MG63 (cell line): Measurements from ENCODE around the gene SFXN1. TPM values are rescaled to one million over a fixed set of nuclear protein-coding genes. Genes with fewer than 3 reads are reported as not detected.
A peak's percentile ranks its signal among the peaks of the same experiment; 100 is the strongest.
"Not testable (repeated sequence)": the region's sequence is repeated elsewhere in the genome, so short reads cannot be mapped to it uniquely, and the experiment has no call there.

Experiments used
- DNase-seq: peaks from one replicate; pipeline ENCODE4 v3.0.0-alpha.2; 2020
- H3K27me3 ChIP-seq: fragments of 250-450 bp; sonication (Bioruptor Pico); 2 replicates; pipeline ENCODE4 v1.5.1; 2020; ENCODE audit warnings: mild to moderate bottlenecking, moderate library complexity
- H3K36me3 ChIP-seq: fragments of 250-450 bp; sonication (Bioruptor Pico); 2 replicates; pipeline ENCODE4 v1.5.1; 2020; ENCODE audit warnings: mild to moderate bottlenecking, moderate library complexity
- H3K4me3 ChIP-seq: fragments of 250-450 bp; sonication (Bioruptor Pico); 2 replicates; pipeline ENCODE4 v1.5.1; 2020; ENCODE audit warnings: mild to moderate bottlenecking, moderate library complexity
- H3K9me3 ChIP-seq: fragments of 250-450 bp; sonication (Bioruptor Pico); 2 replicates; pipeline ENCODE4 v1.5.1; 2020; ENCODE audit warnings: mild to moderate bottlenecking, moderate library complexity
- total RNA-seq: library from RNA; depleted of rRNA; stranded (reverse); fragments of >200 nt; shearing (Covaris generic); gene quantifications from 2 replicates; pipeline ENCODE4 v1.2.3, GENCODE V29; 2014; ENCODE audit warnings: low replicate concordance

The SFXN1 gene
- total RNA-seq, 1 experiment from 2014 or later: 147 TPM

GRCh38 chr5:175479125-175479881 is 943 bp downstream of the SFXN1 start:
- Histone ChIP-seq H3K27me3 (peaks cover 10% of the 10 kb centered on the region; the same call in 1 of the 2 replicates), H3K4me3 (peak overlapping the region; percentile 96), H3K9me3 (no peaks in the 10 kb centered on the region), H3K36me3 (peaks cover 32% of the 10 kb centered on the region)
- no peak for DNase-seq

- DNase-seq: no peak
- H3K36me3 ChIP-seq: peaks cover 52% of the 10 kb centered on the region
- H3K4me3 ChIP-seq: no peak overlapping the region
- no peaks in the 10 kb centered on the region for H3K27me3 ChIP-seq
- H3K9me3 ChIP-seq: no peaks in the 10 kb centered on the region
Measured at GRCh38 chr5:175483337-175483736, 5.0 kb downstream of the SFXN1 start.

DNA sequence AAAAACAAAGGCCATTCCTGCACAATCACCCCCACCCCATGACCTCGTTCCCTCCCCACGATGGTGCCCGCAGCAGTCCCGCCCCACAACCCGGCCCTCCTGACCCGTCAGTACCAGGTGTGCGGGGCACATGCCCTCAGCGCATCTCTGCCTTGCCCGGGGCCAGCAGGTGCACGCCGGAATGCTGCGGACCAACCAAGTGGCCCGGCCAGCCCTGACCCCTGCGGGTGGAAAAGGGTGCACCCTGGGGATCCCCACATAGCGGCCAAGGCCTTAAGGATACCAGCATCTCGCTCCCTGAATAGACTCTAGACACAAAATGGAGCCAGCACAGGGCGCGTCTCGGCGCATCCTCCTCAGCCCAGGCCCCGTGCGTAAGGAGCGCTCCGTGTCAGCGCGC is 6.0 kb downstream of the SFXN1 start:
- no peak for DNase-seq
- Histone ChIP-seq H3K9me3 (no peaks in the 10 kb centered on the region), H3K27me3 (no peaks in the 10 kb centered on the region), H3K4me3 (no peak overlapping the region), H3K36me3 (peaks cover 58% of the 10 kb centered on the region)

- Histone ChIP-seq H3K27me3 (no peaks in the 10 kb centered on the region), H3K4me3 (no peak overlapping the region), H3K9me3 (no peaks in the 10 kb centered on the region), H3K36me3 (peaks cover 59% of the 10 kb centered on the region)
- DNase-seq: no peak
Measured at GRCh38 chr5:175484829-175485228, 6.5 kb downstream of the SFXN1 start.

GRCh38 chr5:175485631-175486030 is 7.3 kb downstream of the SFXN1 start:
- H3K36me3 ChIP-seq: peaks cover 65% of the 10 kb centered on the region
- H3K9me3 ChIP-seq: no peaks in the 10 kb centered on the region
- H3K27me3 ChIP-seq: no peaks in the 10 kb centered on the region
- DNase-seq: no peak
- no peak overlapping the region for H3K4me3 ChIP-seq

DNA sequence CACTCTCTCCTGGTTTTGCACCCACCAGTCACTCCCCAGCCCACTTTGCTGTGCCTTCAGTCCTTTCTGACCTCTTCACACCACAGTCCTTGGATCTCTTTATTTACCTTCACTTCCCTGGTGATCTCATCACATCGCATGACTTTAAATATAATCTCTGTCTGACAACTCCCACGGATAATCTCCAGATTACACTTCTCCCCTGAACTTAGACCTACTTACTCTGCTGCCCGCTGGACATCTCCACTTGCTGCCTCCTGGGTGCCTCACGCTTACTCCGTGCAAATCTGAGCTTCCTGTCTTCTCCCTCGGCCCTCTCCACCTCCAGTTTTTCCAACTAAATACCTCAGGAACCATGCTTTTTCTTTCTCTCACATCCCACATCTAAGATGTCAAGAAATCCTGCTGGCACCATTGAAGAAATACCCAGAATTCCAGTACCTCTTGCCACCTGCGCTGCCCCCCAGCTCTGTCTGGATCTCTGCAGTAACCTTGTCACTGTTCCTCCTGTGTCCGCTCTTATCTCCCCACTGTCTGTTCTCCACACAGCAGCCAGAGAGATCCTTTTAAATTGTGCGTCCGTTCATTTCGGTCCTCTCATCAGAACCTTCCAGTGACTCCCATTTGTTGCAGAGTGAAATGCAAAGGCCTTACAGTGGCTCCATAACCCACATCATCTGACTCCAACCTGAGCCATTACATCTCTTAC is 9.3 kb downstream of the SFXN1 start:
- Histone ChIP-seq H3K27me3 (no peaks in the 10 kb centered on the region), H3K4me3 (no peak overlapping the region), H3K36me3 (peaks cover 64% of the 10 kb centered on the region), H3K9me3 (no peaks in the 10 kb centered on the region)
- no peak for DNase-seq

DNA sequence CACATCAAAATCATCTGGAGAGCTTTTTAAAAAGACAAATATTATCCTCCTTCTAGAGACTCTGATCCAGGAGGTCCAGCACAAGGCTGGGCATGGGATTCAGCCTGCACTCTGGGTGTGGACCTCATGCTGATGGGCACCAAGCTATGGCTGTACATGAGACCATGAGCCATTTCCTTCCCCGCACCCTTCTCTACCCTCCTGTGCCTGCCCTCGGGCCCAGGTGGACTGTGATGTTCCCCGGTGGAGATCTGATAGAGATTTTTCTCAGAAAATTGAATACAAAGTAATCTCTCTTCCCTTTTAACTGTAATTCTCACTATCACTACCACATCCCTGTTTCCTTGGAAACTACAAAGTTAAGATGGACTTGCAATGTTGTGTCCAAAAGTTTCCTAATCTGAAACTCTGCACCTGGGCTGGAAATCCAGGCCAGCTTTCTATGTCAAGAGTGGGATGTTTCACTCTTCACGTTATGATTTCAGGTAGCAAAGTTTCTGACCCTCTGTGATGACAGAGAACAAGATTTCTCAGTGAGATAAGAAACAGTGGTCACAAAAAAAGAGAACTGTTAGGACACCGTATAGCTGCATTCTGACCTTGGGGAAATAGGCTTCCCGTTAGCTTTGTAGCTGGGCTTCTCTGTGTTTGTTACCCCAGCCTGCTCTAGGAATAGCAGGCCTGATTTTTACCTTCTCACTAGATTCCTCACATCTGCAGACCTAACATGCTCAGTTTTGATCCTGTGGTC is 11.5 kb downstream of the SFXN1 start:
- DNase-seq: no peak
- Histone ChIP-seq H3K4me3 (no peak overlapping the region), H3K27me3 (no peaks in the 10 kb centered on the region), H3K9me3 (no peaks in the 10 kb centered on the region), H3K36me3 (peaks cover 75% of the 10 kb centered on the region)

DNA sequence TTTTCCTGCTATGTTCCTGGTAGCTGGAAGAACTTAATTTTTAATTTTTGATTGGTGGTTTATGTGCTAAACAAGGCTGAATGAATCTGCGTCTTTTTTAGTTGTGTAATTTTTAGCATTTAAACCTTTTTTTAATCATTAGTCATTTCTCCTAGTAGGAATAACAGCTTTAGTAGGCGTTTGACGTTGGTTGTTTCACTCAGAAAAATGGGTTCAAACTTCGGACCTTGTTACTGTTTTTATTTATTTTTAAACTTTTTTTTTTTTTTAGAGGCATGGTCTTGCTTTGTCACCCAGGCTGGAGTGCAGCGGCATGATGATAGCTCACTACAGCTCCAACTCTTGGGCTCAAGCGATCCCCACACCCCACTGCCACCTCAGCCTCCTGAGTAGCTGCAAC is 12.9 kb downstream of the SFXN1 start:
- Histone ChIP-seq H3K9me3 (no peaks in the 10 kb centered on the region), H3K4me3 (no peak overlapping the region), H3K27me3 (no peaks in the 10 kb centered on the region), H3K36me3 (peaks cover 71% of the 10 kb centered on the region)
- DNase-seq: no peak

DNA sequence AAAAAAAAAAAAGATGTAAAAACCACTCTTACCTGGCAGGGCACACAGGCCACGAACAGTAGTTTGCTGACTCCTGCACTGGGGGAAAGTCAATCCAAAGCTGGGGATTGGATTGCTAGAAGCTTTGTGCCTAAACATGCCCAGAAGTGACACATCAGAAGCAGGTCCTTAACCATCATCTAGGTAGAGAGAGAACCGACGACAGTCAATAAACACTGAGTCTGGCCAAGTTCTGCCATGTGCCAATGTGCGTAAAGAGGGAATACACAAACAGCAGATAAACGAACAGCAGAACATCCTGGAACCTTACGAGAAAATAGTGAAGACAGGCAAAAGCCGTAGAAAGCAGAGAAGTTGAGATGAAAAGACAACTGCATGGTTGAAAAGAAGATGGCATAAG is 14.9 kb downstream of the SFXN1 start:
- Histone ChIP-seq H3K9me3 (no peaks in the 10 kb centered on the region), H3K36me3 (peaks cover 74% of the 10 kb centered on the region), H3K4me3 (no peak overlapping the region), H3K27me3 (no peaks in the 10 kb centered on the region)
- DNase-seq: no peak

DNA sequence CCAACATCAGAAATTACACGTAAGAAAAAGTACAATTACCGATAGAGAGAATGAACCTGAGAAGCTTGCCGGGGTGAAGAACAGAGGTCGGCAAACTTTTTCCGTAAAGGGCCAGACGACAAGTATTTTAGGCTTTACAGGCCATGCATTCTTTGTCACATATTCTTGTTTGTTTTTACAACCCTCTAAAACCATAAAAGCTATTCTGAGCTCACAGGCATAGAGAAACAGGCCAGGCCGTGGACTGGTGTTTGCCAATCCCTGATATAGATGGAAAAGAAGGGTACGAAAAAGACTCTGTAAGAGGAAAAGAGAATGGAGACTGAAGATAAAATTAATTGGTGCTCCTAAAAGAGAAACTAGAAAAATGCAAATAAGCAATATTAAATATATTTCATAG is 15.4 kb downstream of the SFXN1 start:
- Histone ChIP-seq H3K4me3 (no peak overlapping the region), H3K27me3 (no peaks in the 10 kb centered on the region), H3K36me3 (peaks cover 72% of the 10 kb centered on the region), H3K9me3 (no peaks in the 10 kb centered on the region)
- no peak for DNase-seq

- H3K4me3 ChIP-seq: no peak overlapping the region
- H3K36me3 ChIP-seq: peaks cover 66% of the 10 kb centered on the region
- no peaks in the 10 kb centered on the region for H3K9me3 ChIP-seq
- H3K27me3 ChIP-seq: no peaks in the 10 kb centered on the region
- DNase-seq: no peak
Measured at GRCh38 chr5:175494264-175495183, 16.2 kb downstream of the SFXN1 start.

DNA sequence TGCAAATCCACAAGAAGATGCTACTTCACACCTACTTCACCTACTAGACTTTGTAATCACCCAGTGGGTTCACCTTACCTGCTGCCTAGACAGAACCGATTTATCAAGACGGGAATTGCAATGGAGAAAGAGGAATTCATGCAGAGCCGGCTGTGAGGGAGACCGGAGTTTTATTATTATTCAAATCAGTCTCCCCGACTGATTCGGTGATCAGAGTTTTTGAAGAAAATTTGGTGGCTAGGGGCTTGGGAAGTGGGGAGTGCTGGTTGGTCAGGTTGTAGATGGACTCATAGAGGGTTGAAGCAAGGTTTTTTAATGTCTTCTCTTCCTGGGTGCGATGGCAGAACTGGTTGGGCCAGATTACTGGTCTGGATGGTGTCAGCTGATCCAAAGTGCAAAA is 23.4 kb downstream of the SFXN1 start:
- Histone ChIP-seq H3K9me3 (no peaks in the 10 kb centered on the region), H3K4me3 (no peak overlapping the region), H3K27me3 (no peaks in the 10 kb centered on the region), H3K36me3 (peaks cover 55% of the 10 kb centered on the region)
- no peak for DNase-seq

DNA sequence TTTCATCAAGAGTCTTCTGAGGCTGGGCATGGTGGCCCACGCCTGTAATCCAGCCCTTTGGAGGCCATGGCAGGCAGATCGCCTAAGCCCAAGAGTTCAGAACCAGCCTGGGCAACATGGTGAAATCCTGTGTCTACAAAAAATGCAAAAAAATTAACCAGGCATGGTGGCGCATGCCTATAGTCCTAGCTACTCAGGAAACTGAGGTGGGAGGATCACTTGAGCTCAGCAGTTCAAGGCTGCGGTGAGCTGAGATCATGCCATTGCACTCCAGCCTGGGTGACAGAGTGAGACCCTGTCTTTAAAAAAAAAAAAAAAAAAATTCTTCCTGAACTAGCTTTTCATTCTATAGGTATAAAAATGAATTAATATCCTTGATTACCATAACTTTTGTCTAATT is 29.3 kb downstream of the SFXN1 start:
- peaks cover 67% of the 10 kb centered on the region for H3K36me3 ChIP-seq
- not testable (repeated sequence) for DNase-seq, H3K9me3 ChIP-seq, H3K27me3 ChIP-seq, H3K4me3 ChIP-seq

GRCh38 chr5:175508896-175509295 is 30.5 kb downstream of the SFXN1 start:
- DNase-seq: no peak
- Histone ChIP-seq H3K4me3 (no peak overlapping the region), H3K27me3 (no peaks in the 10 kb centered on the region), H3K36me3 (peaks cover 69% of the 10 kb centered on the region), H3K9me3 (no peaks in the 10 kb centered on the region)

DNA sequence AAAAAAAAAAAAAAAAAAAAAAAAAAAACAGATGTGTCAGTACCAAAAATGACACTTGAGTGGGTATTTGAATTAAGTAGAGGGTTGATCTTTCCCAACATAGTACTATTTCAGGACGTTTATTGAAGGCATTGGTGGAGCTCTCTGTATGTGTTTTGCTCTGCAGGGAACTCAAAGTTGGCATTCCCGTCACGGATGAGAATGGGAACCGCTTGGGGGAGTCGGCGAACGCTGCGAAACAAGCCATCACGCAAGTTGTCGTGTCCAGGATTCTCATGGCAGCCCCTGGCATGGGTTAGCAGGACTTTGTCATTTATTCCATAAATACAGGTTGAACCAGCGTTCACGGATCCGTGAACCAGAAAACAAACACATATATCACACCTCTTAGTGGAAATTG is 34.9 kb downstream of the SFXN1 start:
- Histone ChIP-seq H3K27me3 (no peaks in the 10 kb centered on the region), H3K4me3 (no peak overlapping the region), H3K36me3 (peaks cover 93% of the 10 kb centered on the region), H3K9me3 (no peaks in the 10 kb centered on the region)
- no peak for DNase-seq

DNA sequence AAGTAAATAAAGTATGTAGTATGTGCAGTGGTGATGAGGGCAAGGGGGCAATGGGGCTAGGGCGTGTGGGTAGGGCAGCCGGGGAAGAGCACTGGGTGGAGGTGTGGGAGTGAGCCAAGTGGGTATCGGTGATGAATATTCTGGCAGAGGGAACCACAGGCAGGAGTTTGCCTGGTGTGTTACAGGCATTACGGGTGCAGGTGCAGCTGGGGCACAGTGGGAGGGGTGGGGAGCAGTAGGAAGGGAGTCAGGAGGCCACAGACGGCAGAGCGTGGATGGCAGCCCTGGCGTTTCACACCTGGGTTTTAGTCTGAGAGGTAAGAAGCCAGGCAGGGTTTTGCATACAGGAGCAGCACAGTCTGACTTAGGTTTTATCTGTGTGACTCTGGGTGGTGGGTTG is 35.4 kb downstream of the SFXN1 start:
- Histone ChIP-seq H3K36me3 (peaks cover 96% of the 10 kb centered on the region), H3K4me3 (no peak overlapping the region), H3K27me3 (no peaks in the 10 kb centered on the region), H3K9me3 (no peaks in the 10 kb centered on the region; the same call in 1 of the 2 replicates)
- DNase-seq: no peak
